ENCODE data around the gene GALK1. TPM values are rescaled to one million over a fixed set of nuclear protein-coding genes. Genes with fewer than 3 reads are reported as not detected.
"Not testable (repeated sequence)": the region's sequence is repeated elsewhere in the genome, so short reads cannot be mapped to it uniquely, and the experiment has no call there.

GALK1 gene
- total and polyA plus RNA-seq, 2 experiments from 2014 or later: 63.7 to 161 TPM

DNA sequence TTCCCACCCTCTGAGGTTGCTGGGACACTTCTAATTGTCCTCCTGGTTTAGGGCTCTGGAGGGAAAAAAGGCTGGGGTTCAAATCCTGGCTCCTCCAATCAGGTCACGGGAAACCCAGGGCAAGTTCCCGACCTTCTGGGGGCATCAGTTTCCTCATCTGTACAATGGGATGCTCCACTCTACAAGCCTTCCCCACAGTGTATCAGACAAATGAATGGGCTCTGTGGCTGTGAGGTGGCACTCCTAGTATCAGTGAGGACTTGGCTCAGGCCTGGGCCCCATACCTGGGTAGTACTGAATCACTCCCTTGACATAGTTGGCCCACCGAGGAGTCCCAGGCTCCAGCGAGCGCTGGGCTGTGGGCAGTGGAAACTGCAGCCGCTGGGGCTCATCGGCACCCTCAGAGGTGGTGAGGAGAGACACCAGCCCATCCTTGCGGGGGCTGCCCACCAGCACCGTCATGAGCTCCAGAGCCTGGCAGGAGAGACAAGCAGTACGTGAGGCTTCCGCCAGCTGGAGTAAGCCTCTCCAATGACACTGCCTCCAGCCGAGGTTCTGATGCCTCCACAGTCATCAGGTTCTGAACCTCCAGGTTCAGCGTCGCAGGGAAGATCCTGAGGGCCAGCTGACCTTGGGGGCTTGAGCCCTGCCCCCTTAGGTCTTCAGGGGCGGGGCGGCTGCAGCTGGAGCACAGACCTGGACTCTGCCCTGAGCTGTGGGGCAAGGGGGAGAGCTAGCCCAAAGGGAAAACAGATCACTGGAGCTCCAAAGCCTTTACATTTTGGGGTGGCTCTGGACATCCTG, 1.2 kb downstream of the GALK1 start:
- no peak for DNase-seq (ENCODE audit: low spot score)
- peak overlapping the region; percentile 93 for H3K4me2 ChIP-seq
- H2AFZ ChIP-seq: peak overlapping the region; percentile 80
- peaks cover 5% of the 10 kb centered on the region for H3K79me2 ChIP-seq
- H3K4me3 ChIP-seq: peak overlapping the region; percentile 69
- H4K20me1 ChIP-seq (ENCODE audit: insufficient read depth, poor library complexity, severe bottlenecking): no peaks in the 10 kb centered on the region
- no peaks in the 10 kb centered on the region for H3K9me2 ChIP-seq (replicated peaks; ENCODE audit: insufficient read depth)
- no peak for TF ChIP-seq EZH2 (IDR thresholded peaks at IDR 0.05; ENCODE audit: borderline replicate concordance)
- no peak for TF ChIP-seq CTCF (IDR thresholded peaks at IDR 0.05; ENCODE audit: poor library complexity)
- no peak for TF ChIP-seq EZH2phosphoT487 (IDR thresholded peaks at IDR 0.05; ENCODE audit: low read depth, severe bottlenecking, unreplicated experiment)
- H3K4me1 ChIP-seq (ENCODE audit: insufficient read depth): peaks cover 10% of the 10 kb centered on the region
- no peaks in the 10 kb centered on the region for H3K9me3 ChIP-seq (ENCODE audit: low read depth)
- no peaks in the 10 kb centered on the region for H3K36me3 ChIP-seq (replicated peaks; ENCODE audit: insufficient read depth, low read depth)
- no peaks in the 10 kb centered on the region for H3K27me3 ChIP-seq
- 73% methylated on average over 16 of the region's 16 CpGs for WGBS (ENCODE audit: low lambda C conversion rate, missing lambda C conversion rate)
- peak overlapping the region; percentile 82 for H3K27ac ChIP-seq

DNA sequence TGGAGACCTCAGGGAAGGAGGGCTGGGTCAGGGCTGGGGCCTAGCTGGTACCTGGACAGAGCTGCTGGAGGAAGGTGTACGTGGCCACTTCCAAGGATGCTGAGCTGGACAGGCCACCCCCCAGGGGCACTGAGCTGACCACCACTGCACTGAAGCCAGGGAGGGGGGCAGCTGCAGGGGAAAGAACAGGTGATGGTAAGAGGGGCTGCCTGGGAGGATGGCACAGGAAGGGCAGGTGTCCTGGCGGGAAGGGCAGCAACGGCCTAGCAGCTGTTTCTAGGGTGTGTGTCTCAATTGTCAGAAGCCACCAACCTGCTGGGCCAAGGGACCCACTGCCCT, 1.8 kb downstream of the GALK1 start:
- Histone ChIP-seq H3K4me2 (peak overlapping the region; percentile 93), H2AFZ (no peak overlapping the region)

DNA sequence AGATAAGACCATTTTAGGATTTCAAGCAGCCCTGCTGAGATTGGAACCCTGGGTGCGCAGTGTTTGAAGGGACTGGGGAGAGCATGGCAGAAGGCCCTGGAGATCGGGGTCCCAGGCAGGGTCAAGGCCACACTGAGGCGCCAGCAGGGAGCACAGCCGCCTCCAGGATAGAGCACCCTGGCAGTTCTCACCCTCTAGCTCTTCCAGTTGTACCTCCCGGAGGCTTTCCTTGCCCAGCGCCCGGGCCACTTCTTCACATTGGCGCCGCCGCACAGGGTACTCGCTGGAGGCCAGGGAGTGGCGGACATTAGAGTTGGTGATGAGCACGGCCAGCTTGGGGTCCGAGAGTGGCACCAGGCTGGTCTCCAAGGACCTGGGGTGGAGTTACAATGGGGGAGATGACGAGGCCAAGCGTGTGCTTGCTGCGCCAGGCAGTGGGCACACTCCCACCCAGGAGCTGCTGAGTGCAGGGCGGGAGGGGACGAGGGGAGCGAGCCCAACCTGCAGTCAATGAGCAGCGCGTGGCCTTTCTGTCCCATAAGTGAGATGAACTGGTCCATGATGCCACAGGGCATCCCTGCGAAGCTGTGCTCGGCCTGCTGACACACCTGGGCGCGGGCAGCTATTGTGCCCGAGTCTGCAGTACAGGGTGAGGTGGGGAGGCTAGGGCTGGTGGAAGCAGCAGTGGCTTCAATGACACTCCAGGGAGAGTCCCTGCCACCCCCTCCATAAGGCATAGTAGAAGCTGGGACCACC, 2.3 kb downstream of the GALK1 start:
- Histone ChIP-seq H3K27ac (no peak overlapping the region), H3K79me2 (peaks cover 5% of the 10 kb centered on the region), H3K4me1 (ENCODE audit: insufficient read depth) (peaks cover 10% of the 10 kb centered on the region), H3K9me2 (replicated peaks; ENCODE audit: insufficient read depth) (no peaks in the 10 kb centered on the region), H2AFZ (no peak overlapping the region), H4K20me1 (ENCODE audit: insufficient read depth, poor library complexity, severe bottlenecking) (no peaks in the 10 kb centered on the region), H3K4me2 (no peak overlapping the region), H3K36me3 (replicated peaks; ENCODE audit: insufficient read depth, low read depth) (no peaks in the 10 kb centered on the region), H3K9me3 (ENCODE audit: low read depth) (no peaks in the 10 kb centered on the region), H3K4me3 (no peak overlapping the region), H3K27me3 (no peaks in the 10 kb centered on the region)
- TF ChIP-seq EZH2phosphoT487 (IDR thresholded peaks at IDR 0.05; ENCODE audit: low read depth, severe bottlenecking, unreplicated experiment) (no peak), EZH2 (IDR thresholded peaks at IDR 0.05; ENCODE audit: borderline replicate concordance) (no peak), CTCF (IDR thresholded peaks at IDR 0.05; ENCODE audit: poor library complexity) (no peak)
- WGBS (ENCODE audit: low lambda C conversion rate, missing lambda C conversion rate): over 99% methylated on average over 27 of the region's 27 CpGs
- DNase-seq (ENCODE audit: low spot score): no peak

More for the DNA sequence above, 1.8 kb downstream of the GALK1 start:
- 97% methylated on average over 3 of the region's 3 CpGs for WGBS (ENCODE audit: low lambda C conversion rate, missing lambda C conversion rate)
- TF ChIP-seq EZH2phosphoT487 (IDR thresholded peaks at IDR 0.05; ENCODE audit: low read depth, severe bottlenecking, unreplicated experiment): no peak
- no peak for TF ChIP-seq EZH2 (IDR thresholded peaks at IDR 0.05; ENCODE audit: borderline replicate concordance)
- TF ChIP-seq CTCF (IDR thresholded peaks at IDR 0.05; ENCODE audit: poor library complexity): no peak
- no peaks in the 10 kb centered on the region for H3K9me2 ChIP-seq (replicated peaks; ENCODE audit: insufficient read depth)
- no peaks in the 10 kb centered on the region for H3K9me3 ChIP-seq (ENCODE audit: low read depth)
- H3K79me2 ChIP-seq: peaks cover 5% of the 10 kb centered on the region
- no peaks in the 10 kb centered on the region for H4K20me1 ChIP-seq (ENCODE audit: insufficient read depth, poor library complexity, severe bottlenecking)
- H3K4me3 ChIP-seq: no peak overlapping the region
- no peaks in the 10 kb centered on the region for H3K36me3 ChIP-seq (replicated peaks; ENCODE audit: insufficient read depth, low read depth)
- DNase-seq (ENCODE audit: low spot score): no peak
- peaks cover 10% of the 10 kb centered on the region for H3K4me1 ChIP-seq (ENCODE audit: insufficient read depth)
- no peaks in the 10 kb centered on the region for H3K27me3 ChIP-seq
- no peak overlapping the region for H3K27ac ChIP-seq

DNA sequence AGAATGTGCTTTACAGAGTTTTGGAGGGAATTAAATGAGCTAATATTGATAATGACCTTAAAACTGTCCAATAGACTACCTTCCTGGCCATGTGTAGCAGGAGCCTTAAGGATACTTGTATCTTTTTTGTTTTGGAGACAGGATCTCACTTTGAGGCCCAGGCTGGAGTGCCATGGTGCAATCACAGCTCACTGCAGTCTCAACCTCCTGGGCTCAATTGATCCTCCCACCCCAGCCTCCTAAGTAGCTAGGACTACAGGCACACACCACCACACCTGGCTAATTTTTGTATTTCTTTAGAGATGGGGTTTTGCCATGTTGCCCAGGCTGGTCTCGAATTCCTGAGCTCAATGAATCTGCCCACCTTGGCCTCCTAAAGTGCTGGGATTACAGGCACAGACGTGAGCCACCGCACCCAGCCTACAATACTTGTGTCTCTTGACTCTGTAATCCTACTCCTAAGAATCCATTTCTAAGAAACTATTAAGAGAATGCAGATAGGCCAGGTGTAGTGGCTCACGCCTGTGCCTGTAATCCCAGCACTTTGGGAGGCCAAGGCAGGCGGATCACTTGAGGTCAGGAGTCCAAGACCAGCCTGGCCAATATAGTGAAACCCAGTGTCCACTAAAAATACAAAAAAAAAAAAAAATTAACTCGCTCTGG, 4.9 kb downstream of the GALK1 start:
- H3K9me2 ChIP-seq (replicated peaks; ENCODE audit: insufficient read depth); H3K36me3 ChIP-seq (replicated peaks; ENCODE audit: insufficient read depth, low read depth): not testable (repeated sequence)
- 91% methylated on average over 6 of the region's 6 CpGs for WGBS (ENCODE audit: low lambda C conversion rate, missing lambda C conversion rate)

More for the DNA sequence above, 4.9 kb downstream of the GALK1 start:
- H3K4me1 ChIP-seq (ENCODE audit: insufficient read depth): peaks cover 10% of the 10 kb centered on the region
- not testable (repeated sequence) for H3K9me3 ChIP-seq (ENCODE audit: low read depth); H3K4me3 ChIP-seq; H4K20me1 ChIP-seq (ENCODE audit: insufficient read depth, poor library complexity, severe bottlenecking); H2AFZ ChIP-seq; H3K4me2 ChIP-seq; H3K27ac ChIP-seq; DNase-seq (ENCODE audit: low spot score); H3K79me2 ChIP-seq; H3K27me3 ChIP-seq
